GM06990 (cell line): Measurements from ENCODE around the gene RSAD1.

ENCODE experiments used
- DNase-seq: peaks from one replicate; pipeline ENCODE4 v3.0.0-alpha.2; 2011; ENCODE audit not compliant: insufficient read length; ENCODE audit errors: extremely low read depth
- H3K27me3 ChIP-seq: replicated peaks from 2 replicates; pipeline ENCODE4 v1.6.0; 2011; ENCODE audit warnings: low read length; ENCODE audit not compliant: control insufficient read depth, insufficient read depth
- H3K36me3 ChIP-seq: 2 replicates; pipeline ENCODE4 v1.5.1; 2011; ENCODE audit warnings: low read length; ENCODE audit not compliant: control insufficient read depth, insufficient read depth
- H3K4me3 ChIP-seq: replicated peaks from 2 replicates; pipeline ENCODE4 v1.5.1; 2011; ENCODE audit warnings: low read depth, mild to moderate bottlenecking, control low read depth, low read length
- CTCF ChIP-seq: IDR thresholded peaks from 2 replicates; pipeline ENCODE4 v1.5.1; 2011; ENCODE audit warnings: low read length, control low read depth, mild to moderate bottlenecking, inconsistent platforms; ENCODE audit not compliant: insufficient read depth, poor library complexity, severe bottlenecking

The RSAD1 gene

GRCh38 chr17:50508573-50509460, 30.2 kb downstream of the RSAD1 start:
- H3K27me3 ChIP-seq = no peaks in the 10 kb centered on the region
- no peak for DNase-seq
- no peaks in the 10 kb centered on the region for H3K36me3 ChIP-seq
- H3K4me3 ChIP-seq = peak overlapping the region; percentile 77
- TF ChIP-seq CTCF = no peak

- Histone ChIP-seq H3K4me3 (no peak overlapping the region), H3K36me3 (no peaks in the 10 kb centered on the region), H3K27me3 (no peaks in the 10 kb centered on the region)
- DNase-seq = peak; percentile 76
- TF ChIP-seq CTCF = no peak
These were observed 32.4 kb downstream of the RSAD1 start for GRCh38 chr17:50511058-50511457.

GRCh38 chr17:50513495-50513894, 34.8 kb downstream of the RSAD1 start:
- Histone ChIP-seq H3K36me3 (no peaks in the 10 kb centered on the region), H3K27me3 (no peaks in the 10 kb centered on the region), H3K4me3 (no peak overlapping the region)
- no peak for DNase-seq
- no peak for TF ChIP-seq CTCF

- DNase-seq = no peak
- no peak for TF ChIP-seq CTCF
- Histone ChIP-seq H3K4me3 (no peak overlapping the region), H3K36me3 (no peaks in the 10 kb centered on the region), H3K27me3 (no peaks in the 10 kb centered on the region)
These were observed 35.7 kb downstream of the RSAD1 start for GRCh38 chr17:50514388-50514787.

GRCh38 chr17:50514936-50515702, 36.5 kb downstream of the RSAD1 start:
- no peak for TF ChIP-seq CTCF
- no peak for DNase-seq

More at GRCh38 chr17:50514936-50515702, 36.5 kb downstream of the RSAD1 start:
- no peaks in the 10 kb centered on the region for H3K27me3 ChIP-seq
- H3K4me3 ChIP-seq = no peak overlapping the region
- no peaks in the 10 kb centered on the region for H3K36me3 ChIP-seq
